ENCODE results near the gene GRID1.

The GRID1 gene

GRCh38 chr10:86003201-86003621, 363.4 kb downstream of the GRID1 start:
- Histone ChIP-seq H3K36me3 (no peaks in the 10 kb centered on the region), H3K4me3 (no peak overlapping the region), H3K4me2 (no peak overlapping the region), H3K9me3 (no peaks in the 10 kb centered on the region), H3K27ac (no peak overlapping the region), H3K9ac (no peak overlapping the region), H4K20me1 (no peaks in the 10 kb centered on the region), H3K4me1 (peaks cover 14% of the 10 kb centered on the region), H3K27me3 (no peaks in the 10 kb centered on the region)
- TF ChIP-seq Cebpa-rat (IDR thresholded peaks at IDR 0.05), result no peak

GRCh38 chr10:86001521-86001920, 365.1 kb downstream of the GRID1 start:
- Histone ChIP-seq H3K27ac (no peak overlapping the region), H3K4me3 (no peak overlapping the region), H3K4me2 (no peak overlapping the region), H3K9ac (no peak overlapping the region), H3K9me3 (0 out of 2 replicates have a peak, but pooled peaks cover 5% of the 10 kb centered on the region), H3K36me3 (no peaks in the 10 kb centered on the region), H3K27me3 (no peaks in the 10 kb centered on the region), H4K20me1 (no peaks in the 10 kb centered on the region), H3K4me1 (peaks cover 5% of the 10 kb centered on the region; the same call in 1 of the 2 replicates)
- no peak for TF ChIP-seq Cebpa-rat (IDR thresholded peaks at IDR 0.05)

GRCh38 chr10:85997544-85997943, 369.1 kb downstream of the GRID1 start:
- Histone ChIP-seq H3K9me3 (0 out of 2 replicates have a peak, but pooled peaks cover 5% of the 10 kb centered on the region), H3K27me3 (no peaks in the 10 kb centered on the region), H3K9ac (no peak overlapping the region)

GRCh38 chr10:85995791-85996190, 370.8 kb downstream of the GRID1 start:
- 0 out of 2 replicates have a peak, but pooled peaks cover 5% of the 10 kb centered on the region for H3K9me3 ChIP-seq
- H4K20me1 ChIP-seq, result no peaks in the 10 kb centered on the region

More at GRCh38 chr10:85997544-85997943, 369.1 kb downstream of the GRID1 start:
- Histone ChIP-seq H4K20me1 (no peaks in the 10 kb centered on the region), H3K4me3 (no peak overlapping the region), H3K4me1 (peaks cover 10% of the 10 kb centered on the region), H3K36me3 (no peaks in the 10 kb centered on the region), H3K4me2 (no peak overlapping the region), H3K27ac (no peak overlapping the region)
- no peak for TF ChIP-seq Cebpa-rat (IDR thresholded peaks at IDR 0.05)

GRCh38 chr10:85993840-85994507, 372.6 kb downstream of the GRID1 start:
- Histone ChIP-seq H3K9me3 (0 out of 2 replicates have a peak, but pooled peaks cover 5% of the 10 kb centered on the region), H3K4me2 (no peak overlapping the region), H3K4me1 (peaks cover 16% of the 10 kb centered on the region), H4K20me1 (no peaks in the 10 kb centered on the region), H3K27me3 (no peaks in the 10 kb centered on the region), H3K27ac (no peak overlapping the region), H3K4me3 (no peak overlapping the region), H3K36me3 (no peaks in the 10 kb centered on the region), H3K9ac (no peak overlapping the region)
- TF ChIP-seq Cebpa-rat (IDR thresholded peaks at IDR 0.05), result no peak

More at GRCh38 chr10:85995791-85996190, 370.8 kb downstream of the GRID1 start:
- H3K9ac ChIP-seq, result no peak overlapping the region
- no peaks in the 10 kb centered on the region for H3K36me3 ChIP-seq
- peak overlapping the region; percentile 29; the same call in 1 of the 2 replicates for H3K4me2 ChIP-seq
- H3K4me3 ChIP-seq, result no peak overlapping the region
- H3K27ac ChIP-seq, result no peak overlapping the region
- peaks cover 10% of the 10 kb centered on the region for H3K4me1 ChIP-seq
- no peaks in the 10 kb centered on the region for H3K27me3 ChIP-seq
- TF ChIP-seq Cebpa-rat (IDR thresholded peaks at IDR 0.05), result no peak

GRCh38 chr10:85993140-85993539, 373.5 kb downstream of the GRID1 start:
- no peaks in the 10 kb centered on the region for H3K36me3 ChIP-seq
- no peaks in the 10 kb centered on the region for H3K27me3 ChIP-seq
- no peak overlapping the region for H3K4me2 ChIP-seq
- no peaks in the 10 kb centered on the region for H4K20me1 ChIP-seq
- no peak overlapping the region for H3K27ac ChIP-seq
- no peak overlapping the region for H3K4me3 ChIP-seq
- no peak for TF ChIP-seq Cebpa-rat (IDR thresholded peaks at IDR 0.05)
- peaks cover 16% of the 10 kb centered on the region for H3K4me1 ChIP-seq
- H3K9ac ChIP-seq, result no peak overlapping the region
- H3K9me3 ChIP-seq, result 0 out of 2 replicates have a peak, but pooled peaks cover 5% of the 10 kb centered on the region

GRCh38 chr10:85992324-85992723, 374.3 kb downstream of the GRID1 start:
- H3K4me2 ChIP-seq, result no peak overlapping the region
- no peaks in the 10 kb centered on the region for H3K27me3 ChIP-seq
- H3K9ac ChIP-seq, result no peak overlapping the region
- 0 out of 2 replicates have a peak, but pooled peaks cover 4% of the 10 kb centered on the region for H3K9me3 ChIP-seq
- TF ChIP-seq Cebpa-rat (IDR thresholded peaks at IDR 0.05), result no peak
- H3K4me3 ChIP-seq, result no peak overlapping the region
- H4K20me1 ChIP-seq, result no peaks in the 10 kb centered on the region
- H3K27ac ChIP-seq, result no peak overlapping the region
- H3K4me1 ChIP-seq, result peaks cover 16% of the 10 kb centered on the region
- H3K36me3 ChIP-seq, result no peaks in the 10 kb centered on the region

- H3K4me1 ChIP-seq, result peaks cover 15% of the 10 kb centered on the region
- no peak overlapping the region for H3K27ac ChIP-seq
- H3K36me3 ChIP-seq, result no peaks in the 10 kb centered on the region
- H3K27me3 ChIP-seq, result no peaks in the 10 kb centered on the region
- no peak for TF ChIP-seq Cebpa-rat (IDR thresholded peaks at IDR 0.05)
- H3K9me3 ChIP-seq, result no peaks in the 10 kb centered on the region
- no peaks in the 10 kb centered on the region for H4K20me1 ChIP-seq
- no peak overlapping the region for H3K4me2 ChIP-seq
- no peak overlapping the region for H3K9ac ChIP-seq
- H3K4me3 ChIP-seq, result no peak overlapping the region
These were observed 379.8 kb downstream of the GRID1 start for GRCh38 chr10:85986777-85987176.

GRCh38 chr10:85983051-85983450, 383.5 kb downstream of the GRID1 start:
- no peak for TF ChIP-seq Cebpa-rat (IDR thresholded peaks at IDR 0.05)
- no peaks in the 10 kb centered on the region for H3K36me3 ChIP-seq
- no peak overlapping the region for H3K9ac ChIP-seq
- no peak overlapping the region for H3K27ac ChIP-seq
- peak overlapping the region; percentile 25 for H3K4me2 ChIP-seq
- no peaks in the 10 kb centered on the region for H3K27me3 ChIP-seq
- H3K9me3 ChIP-seq, result no peaks in the 10 kb centered on the region
- peaks cover 9% of the 10 kb centered on the region; the same call in 1 of the 2 replicates for H3K4me1 ChIP-seq
- H4K20me1 ChIP-seq, result no peaks in the 10 kb centered on the region
- no peak overlapping the region for H3K4me3 ChIP-seq

GRCh38 chr10:85979598-85979997, 387.0 kb downstream of the GRID1 start:
- no peak for TF ChIP-seq Cebpa-rat (IDR thresholded peaks at IDR 0.05)
- no peak overlapping the region for H3K4me3 ChIP-seq
- H3K36me3 ChIP-seq, result no peaks in the 10 kb centered on the region
- H3K27me3 ChIP-seq, result no peaks in the 10 kb centered on the region
- H3K9me3 ChIP-seq, result no peaks in the 10 kb centered on the region
- no peaks in the 10 kb centered on the region for H4K20me1 ChIP-seq
- peaks cover 9% of the 10 kb centered on the region; the same call in 1 of the 2 replicates for H3K4me1 ChIP-seq
- H3K9ac ChIP-seq, result no peak overlapping the region
- no peak overlapping the region for H3K27ac ChIP-seq
- H3K4me2 ChIP-seq, result no peak overlapping the region

Measured in BLaER1 (cell line).